ENCODE results near the gene COL6A5. TPM values are rescaled to one million over a fixed set of nuclear protein-coding genes. Genes with fewer than 3 reads are reported as not detected.

Gene COL6A5
- total RNA-seq, 1 experiment from 2014 or later = not detected

DNA sequence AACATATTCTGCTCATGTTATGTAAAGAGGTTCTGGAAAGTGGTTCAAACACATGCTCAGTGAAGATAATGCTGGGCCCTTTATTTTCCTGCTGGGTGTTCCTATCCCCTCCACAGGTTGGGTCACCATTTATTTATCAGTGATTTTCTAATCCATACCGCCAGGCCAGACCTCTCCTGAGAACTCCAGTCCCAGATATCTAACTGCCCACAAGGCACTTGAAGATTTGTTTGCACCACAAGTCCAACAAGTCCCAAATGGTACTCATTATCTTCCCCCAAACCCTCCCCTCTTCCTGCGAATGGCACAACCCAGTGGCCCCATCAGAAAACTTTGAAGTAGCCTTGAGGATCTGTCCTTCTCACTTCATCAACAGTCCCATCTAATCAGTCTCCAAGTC lies 176.9 kb downstream of the COL6A5 start:
- ATAC-seq (no peak), DNase-seq (ENCODE audit: low read depth, low spot score) (no peak)
- no TSS peak for BruUV-seq (replicated peaks)
- intact Hi-C loops (cut with micrococcal nuclease) = no loop called here
- POLR2A ChIA-PET = no interaction called here
- Histone ChIP-seq H4K20me1 (ENCODE audit: insufficient read depth) (no peaks in the 10 kb centered on the region), H3K27ac (ENCODE audit: low read depth, low read length) (no peak overlapping the region), H3K36me3 (ENCODE audit: control insufficient read depth in 1 of 2, insufficient read depth in 2 of 2, low read length in 2 of 2) (no peaks in the 10 kb centered on the region), H2AFZ (ENCODE audit: low read depth, low read length, poor library complexity, severe bottlenecking) (no peak overlapping the region), H3K4me1 (ENCODE audit: control insufficient read depth in 1 of 2, insufficient read depth in 2 of 2, low read length in 2 of 2) (no peaks in the 10 kb centered on the region), H3K4me3 (replicated peaks in 1 of 2; ENCODE audit: low read depth in 1 of 2, low read length in 2 of 2) (no peak overlapping the region), H3K79me2 (ENCODE audit: insufficient read depth, low read length) (no peaks in the 10 kb centered on the region), H3K9me3 (ENCODE audit: control insufficient read depth in 1 of 2, insufficient read depth in 1 of 2, low read depth in 1 of 2, low read length in 2 of 2) (no peaks in the 10 kb centered on the region), H3K9ac (ENCODE audit: low read length) (no peak overlapping the region), H3K4me2 (ENCODE audit: low read length) (no peak overlapping the region), H3K27me3 (ENCODE audit: insufficient read depth, low read length) (peaks cover 83% of the 10 kb centered on the region), H3K9me2 (ENCODE audit: insufficient read depth) (no peaks in the 10 kb centered on the region)
- RAD21 ChIA-PET (ENCODE audit: low non-redundant PET in 1 of 2, low total read pairs in 2 of 2, uncharacterized antibody in 2 of 2, unreplicated experiment in 2 of 2) = no interaction called here
- CTCF ChIA-PET = no interaction called here
- TF ChIP-seq, protein P1, sequence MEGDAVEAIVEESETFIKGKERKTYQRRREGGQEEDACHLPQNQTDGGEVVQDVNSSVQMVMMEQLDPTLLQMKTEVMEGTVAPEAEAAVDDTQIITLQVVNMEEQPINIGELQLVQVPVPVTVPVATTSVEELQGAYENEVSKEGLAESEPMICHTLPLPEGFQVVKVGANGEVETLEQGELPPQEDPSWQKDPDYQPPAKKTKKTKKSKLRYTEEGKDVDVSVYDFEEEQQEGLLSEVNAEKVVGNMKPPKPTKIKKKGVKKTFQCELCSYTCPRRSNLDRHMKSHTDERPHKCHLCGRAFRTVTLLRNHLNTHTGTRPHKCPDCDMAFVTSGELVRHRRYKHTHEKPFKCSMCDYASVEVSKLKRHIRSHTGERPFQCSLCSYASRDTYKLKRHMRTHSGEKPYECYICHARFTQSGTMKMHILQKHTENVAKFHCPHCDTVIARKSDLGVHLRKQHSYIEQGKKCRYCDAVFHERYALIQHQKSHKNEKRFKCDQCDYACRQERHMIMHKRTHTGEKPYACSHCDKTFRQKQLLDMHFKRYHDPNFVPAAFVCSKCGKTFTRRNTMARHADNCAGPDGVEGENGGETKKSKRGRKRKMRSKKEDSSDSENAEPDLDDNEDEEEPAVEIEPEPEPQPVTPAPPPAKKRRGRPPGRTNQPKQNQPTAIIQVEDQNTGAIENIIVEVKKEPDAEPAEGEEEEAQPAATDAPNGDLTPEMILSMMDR (IDR thresholded peaks at IDR 0.05 in 2 of 3, conservative IDR thresholded peaks at IDR 0.05 in 1 of 3; ENCODE audit: borderline replicate concordance in 1 of 3, insufficient read depth in 1 of 3, low read depth in 2 of 3, low read length in 2 of 3) = no peak
- TF ChIP-seq, protein P2, sequence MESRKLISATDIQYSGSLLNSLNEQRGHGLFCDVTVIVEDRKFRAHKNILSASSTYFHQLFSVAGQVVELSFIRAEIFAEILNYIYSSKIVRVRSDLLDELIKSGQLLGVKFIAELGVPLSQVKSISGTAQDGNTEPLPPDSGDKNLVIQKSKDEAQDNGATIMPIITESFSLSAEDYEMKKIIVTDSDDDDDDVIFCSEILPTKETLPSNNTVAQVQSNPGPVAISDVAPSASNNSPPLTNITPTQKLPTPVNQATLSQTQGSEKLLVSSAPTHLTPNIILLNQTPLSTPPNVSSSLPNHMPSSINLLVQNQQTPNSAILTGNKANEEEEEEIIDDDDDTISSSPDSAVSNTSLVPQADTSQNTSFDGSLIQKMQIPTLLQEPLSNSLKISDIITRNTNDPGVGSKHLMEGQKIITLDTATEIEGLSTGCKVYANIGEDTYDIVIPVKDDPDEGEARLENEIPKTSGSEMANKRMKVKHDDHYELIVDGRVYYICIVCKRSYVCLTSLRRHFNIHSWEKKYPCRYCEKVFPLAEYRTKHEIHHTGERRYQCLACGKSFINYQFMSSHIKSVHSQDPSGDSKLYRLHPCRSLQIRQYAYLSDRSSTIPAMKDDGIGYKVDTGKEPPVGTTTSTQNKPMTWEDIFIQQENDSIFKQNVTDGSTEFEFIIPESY (IDR thresholded peaks at IDR 0.05; ENCODE audit: extremely low read depth, insufficient replicate concordance, low read length) = no peak
- TF ChIP-seq MAX (IDR thresholded peaks at IDR 0.05) (no peak), ZNF274 (IDR thresholded peaks at IDR 0.05; ENCODE audit: low read depth, low read length) (no peak), ELF1 (IDR thresholded peaks at IDR 0.05; ENCODE audit: borderline replicate concordance, low read depth) (no peak)
